Esophagus squamous epithelium (tissue), 5 donors: Measurements from ENCODE around the gene RPL18. TPM values are rescaled to one million over a fixed set of nuclear protein-coding genes. Genes with fewer than 3 reads are reported as not detected.

Experiments
- DNase-seq: peaks from one replicate; lab custom pipeline; 2025; lab: John Stamatoyannopoulos, UW
- H3K27ac ChIP-seq, 4 donors: fragments of 200-600 bp; sonication (generic); one replicate each; pipeline ENCODE4 v1.5.1; 2016 to 2019; ENCODE audit warnings: mild to moderate bottlenecking in 1 of 4
- H3K27me3 ChIP-seq, 4 donors: fragments of 200-600 bp; sonication (generic); 1 replicate in 3 of 4; 2 replicates in 1 of 4; pipeline versions ENCODE4 v1.5.1 to v1.6.0; 2017 to 2021; ENCODE audit warnings: antibody characterized with exemption in 1 of 4
- H3K36me3 ChIP-seq, 3 donors: fragments of 200-600 bp; sonication (generic); one replicate each; pipeline ENCODE4 v1.5.1; 2016 to 2019
- H3K4me1 ChIP-seq, 3 donors: fragments of 200-600 bp; sonication (generic); one replicate each; pipeline ENCODE4 v1.5.1; 2017 to 2019
- H3K4me3 ChIP-seq, 4 donors: fragments of 200-600 bp; sonication (generic); 1 replicate in 3 of 4; 2 replicates in 1 of 4; pipeline ENCODE4 v1.5.1; 2016 to 2019; ENCODE audit warnings: mild to moderate bottlenecking in 2 of 4, moderate library complexity in 1 of 4
- H3K9me3 ChIP-seq, 3 donors: fragments of 200-600 bp; sonication (generic); one replicate each; pipeline ENCODE4 v1.5.1; 2016 to 2019
- CTCF ChIP-seq, 6 experiments: fragments of 450-650 bp in 4 of 6; fragments of 200-600 bp in 2 of 6; sonication (generic) in 2 of 6; IDR thresholded peaks; one replicate each; pipeline ENCODE4 v1.5.1; 2016 to 2019; ENCODE audit warnings: antibody characterized with exemption in 6 of 6, mild to moderate bottlenecking in 4 of 6, moderate library complexity in 4 of 6
- POLR2A ChIP-seq, 4 donors: fragments of 450-650 bp; IDR thresholded peaks; one replicate each; pipeline ENCODE4 v1.6.1; 2017; ENCODE audit warnings: antibody characterized with exemption in 4 of 4, mild to moderate bottlenecking in 4 of 4, moderate library complexity in 3 of 4
- WGBS, 2 donors: methylation state at CpG; one replicate each; pipeline ENCODE4 v1.1.5; 2018; 5-methylcytosine and 5-hydroxymethylcytosine counted together
- intact Hi-C: fragments of 100-400 bp; cut with DNase I; formaldehyde crosslinking; loops from one replicate; pipeline ENCODE4 v1.15.0; 2022
- total RNA-seq, 4 donors: library from RNA; depleted of rRNA; stranded (reverse); fragments of >200 nt; gene quantifications; one replicate each; pipeline ENCODE4 v1.1.0, GENCODE V29; 2016
- donor health status: DM: yes; HTN: yes; CAD: no.

Gene RPL18
- total RNA-seq, 4 donors from 2014 or later, result 1,870 to 2,808 (median 2,491) TPM

DNA sequence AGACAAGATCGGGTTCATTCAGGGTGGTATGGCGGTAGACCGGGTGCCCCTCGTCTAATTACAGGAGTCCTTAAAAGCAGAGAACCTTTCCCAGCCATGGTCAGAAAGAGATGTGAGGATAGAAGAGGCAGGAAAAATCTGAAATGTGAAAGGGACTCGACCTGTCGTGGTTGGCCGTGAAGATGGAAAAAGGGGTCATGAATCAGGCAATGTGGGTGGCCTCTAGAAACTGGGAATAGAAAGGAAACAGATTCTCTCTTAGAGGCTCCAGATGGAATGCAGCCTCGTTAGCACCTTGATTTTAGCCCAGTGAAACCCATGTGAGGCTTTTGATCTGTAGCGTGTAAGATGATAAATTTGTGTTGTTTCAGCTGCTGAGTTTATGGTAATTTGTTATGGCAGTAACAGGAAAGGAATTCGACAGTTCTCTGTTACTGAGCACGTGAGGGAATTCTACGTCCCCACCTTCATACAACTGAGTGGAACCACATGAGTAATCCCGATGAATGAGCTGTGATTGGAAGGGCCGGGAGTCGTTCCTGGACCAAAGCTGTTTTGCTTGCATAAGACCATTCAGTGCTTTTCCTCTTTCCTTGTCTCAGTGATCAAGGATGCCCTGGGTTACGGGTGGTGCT, 38.0 kb upstream of the RPL18 start:
- DNase-seq, result no peak
- TF ChIP-seq POLR2A (IDR thresholded peaks at IDR 0.05) (no peak), CTCF (IDR thresholded peaks at IDR 0.05) (no peak)
- H3K27ac ChIP-seq, result no peak overlapping the region
- H3K4me3 ChIP-seq, result no peak overlapping the region
- no peaks in the 10 kb centered on the region for H3K27me3 ChIP-seq
- WGBS, 2 donors, result 51 to 55% methylated on average over 16 of the region's 16 CpGs
- H3K4me1 ChIP-seq, result peaks cover 0 to 14% (median 11%) of the 10 kb centered on the region in 3 donors
- H3K36me3 ChIP-seq, result no peaks in the 10 kb centered on the region
- H3K9me3 ChIP-seq, result no peaks in the 10 kb centered on the region
- intact Hi-C loops, result loop anchor here (10.0 kb wide), 1 partner anchor 118 kb away; no protein-coding TSS in a partner anchor

- no peaks in the 10 kb centered on the region for H3K27me3 ChIP-seq
Observed at GRCh38 chr19:48654299-48655059, 35.5 kb upstream of the RPL18 start.

GRCh38 chr19:48651683-48652048, 32.7 kb upstream of the RPL18 start:
- Histone ChIP-seq H3K36me3 (no peaks in the 10 kb centered on the region), H3K4me3 (no peak overlapping the region), H3K27ac (no peak overlapping the region), H3K4me1 (peaks cover 0 to 18% (median 9%) of the 10 kb centered on the region in 3 donors), H3K27me3 (no peaks in the 10 kb centered on the region), H3K9me3 (no peaks in the 10 kb centered on the region)
- DNase-seq, result no peak
- TF ChIP-seq CTCF (IDR thresholded peaks at IDR 0.05), result no peak
- TF ChIP-seq POLR2A (IDR thresholded peaks at IDR 0.05), result no peak
- intact Hi-C loops, result loop anchor here (10.0 kb wide), 1 partner anchor 123 kb away; no protein-coding TSS in a partner anchor
- 79 to 86% methylated on average over 2 to 3 of the region's 5 CpGs for WGBS, 2 donors

More at GRCh38 chr19:48654299-48655059, 35.5 kb upstream of the RPL18 start:
- Histone ChIP-seq H3K4me1 (peaks cover 0 to 5% (median 3%) of the 10 kb centered on the region in 3 donors), H3K9me3 (no peaks in the 10 kb centered on the region), H3K27ac (no peak overlapping the region), H3K4me3 (no peak overlapping the region), H3K36me3 (no peaks in the 10 kb centered on the region)
- DNase-seq, result no peak
- intact Hi-C loops, result loop anchor here (10.0 kb wide), 1 partner anchor 120 kb away; no protein-coding TSS in a partner anchor
- 72 to 83% methylated on average over 3 to 4 of the region's 11 CpGs for WGBS, 2 donors
- no peak for TF ChIP-seq CTCF (IDR thresholded peaks at IDR 0.05)
- no peak for TF ChIP-seq POLR2A (IDR thresholded peaks at IDR 0.05)

GRCh38 chr19:48650974-48651682, 32.1 kb upstream of the RPL18 start:
- Histone ChIP-seq H3K27me3 (no peaks in the 10 kb centered on the region), H3K27ac (no peak overlapping the region), H3K36me3 (no peaks in the 10 kb centered on the region), H3K4me1 (peaks cover 0 to 23% (median 9%) of the 10 kb centered on the region in 3 donors), H3K4me3 (no peak overlapping the region), H3K9me3 (no peaks in the 10 kb centered on the region)
- no peak for TF ChIP-seq POLR2A (IDR thresholded peaks at IDR 0.05)
- TF ChIP-seq CTCF (IDR thresholded peaks at IDR 0.05), result no peak
- DNase-seq, result no peak
- intact Hi-C loops, result loop anchor here (10.0 kb wide), 1 partner anchor 124 kb away; no protein-coding TSS in a partner anchor
- 85 to 91% methylated on average over 9 to 10 of the region's 12 CpGs for WGBS, 2 donors
